Ramos (cell line): ENCODE data around the gene C5orf15.

Experiments used
- in situ Hi-C: fragments of 300-500 bp; cut with MboI; formaldehyde crosslinking; loops from one replicate; pipeline ENCODE4 v1.14.3; 2022; ENCODE audit warnings: low sequenced_read_pairs; ENCODE audit not compliant: unreplicated experiment

The C5orf15 gene

DNA sequence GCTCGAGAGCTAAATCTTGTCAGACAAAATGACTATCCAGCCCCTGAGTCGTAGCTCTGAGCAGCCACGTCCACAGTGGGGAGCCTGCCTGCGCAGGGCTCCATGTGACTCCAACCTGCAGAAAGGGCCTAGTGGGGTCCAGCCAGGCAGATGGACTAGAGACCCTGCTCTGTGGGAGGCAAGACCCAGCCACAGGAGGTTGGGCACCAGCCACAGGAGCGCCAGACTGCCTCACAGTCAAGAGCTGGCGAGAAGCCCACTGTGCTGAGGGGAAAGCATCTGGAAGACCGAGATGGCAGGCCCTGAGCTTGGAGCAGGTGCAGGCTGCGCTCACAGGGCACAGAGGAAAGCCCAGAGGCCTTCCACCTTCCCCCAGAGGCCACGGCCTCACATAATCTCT, 61.4 kb downstream of the C5orf15 start:
- in situ Hi-C loops = no loop called here

DNA sequence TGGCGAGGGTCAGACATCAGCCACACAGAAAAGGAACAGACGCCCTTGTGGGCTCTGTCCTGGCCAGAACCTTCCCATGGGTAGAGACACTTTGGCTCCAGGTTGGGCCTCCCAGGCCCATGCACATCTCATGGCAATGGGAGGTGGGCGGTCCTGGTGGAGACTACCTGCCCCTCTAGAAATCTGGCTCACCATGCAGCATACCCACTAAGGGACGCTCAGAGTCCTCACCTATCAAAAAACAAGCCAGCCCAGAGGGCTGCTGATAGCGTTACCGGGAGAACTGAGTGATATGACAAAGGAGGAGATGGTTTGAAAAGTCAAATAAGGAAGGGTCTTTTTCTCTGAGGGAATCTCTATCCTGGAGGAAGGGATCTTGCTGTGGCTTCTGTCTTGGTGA, 62.1 kb downstream of the C5orf15 start:
- in situ Hi-C loops = no loop called here
